ENCODE data around the gene ZNF219. TPM values are rescaled to one million over a fixed set of nuclear protein-coding genes. Genes with fewer than 3 reads are reported as not detected.

Gene ZNF219
- total and polyA plus RNA-seq, 10 of the 15 experiments (the other 5 are each of a cell fraction or from before 2014, with no cell fraction given) = 0.16 to 6.4 (median 1.9) TPM

GRCh38 chr14:21093018-21093417 lies 5.4 kb downstream of the ZNF219 start:
- WGBS (ENCODE audit: insufficient coverage, insufficient replicate concordance, low lambda C conversion rate, missing lambda C conversion rate) = 56% methylated on average over 30 of the region's 36 CpGs
- no peak for FAIRE-seq

More at GRCh38 chr14:21093018-21093417, 5.4 kb downstream of the ZNF219 start:
- ChIA-PET RAD21 (ENCODE audit: unreplicated experiment) (interaction anchor here (1.0 to 3.2 kb wide), 8 partner anchors 10 to 406 kb away, joined by 3 to 51 read pairs (median 9); partner anchors contain the start of genes ARHGEF40 and TMEM253), SMC1A (ENCODE audit: uncharacterized antibody, unreplicated experiment) (interaction anchor here (0.9 to 5.9 kb wide), 7 partner anchors 8 to 79 kb away, joined by 4 to 78 read pairs (median 7); partner anchors contain the start of gene TMEM253), CTCF (interaction anchor here (1.0 to 6.9 kb wide), 16 partner anchors 9 to 87 kb away, joined by 3 to 194 read pairs (median 8); partner anchors contain the start of genes ARHGEF40, RNASE8 and TMEM253), POLR2A (interaction anchor here (0.8 to 1.9 kb wide), 2 partner anchors 9 to 12 kb away, joined by 4 to 5 read pairs; no protein-coding TSS in a partner anchor)
- Histone ChIP-seq H3K27ac (ENCODE audit: control insufficient read depth, insufficient read depth) (no peak overlapping the region), H3K4me2 (ENCODE audit: control insufficient read depth, insufficient read depth) (no peak overlapping the region), H3K4me3 (no peak overlapping the region), H3K4me1 (ENCODE audit: control insufficient read depth, insufficient read depth, low read length) (no peaks in the 10 kb centered on the region), H3K79me2 (ENCODE audit: control insufficient read depth, insufficient read depth, low read length) (no peaks in the 10 kb centered on the region), H3K9ac (ENCODE audit: control insufficient read depth, insufficient read depth, low read length) (no peak overlapping the region), H3K36me3 (ENCODE audit: control insufficient read depth in 2 of 2, insufficient read depth in 2 of 2, low read length in 1 of 2) (no peaks in the 10 kb centered on the region), H3K27me3 (replicated peaks in 1 of 2; ENCODE audit: control insufficient read depth in 2 of 2, insufficient read depth in 2 of 2, low read length in 1 of 2) (peaks cover 0 to 3% of the 10 kb centered on the region in 2 experiments; a peak in 2 of 4 replicates), H2AFZ (ENCODE audit: control insufficient read depth, low read depth, low read length) (no peak overlapping the region), H4K20me1 (ENCODE audit: control insufficient read depth, insufficient read depth) (no peaks in the 10 kb centered on the region), H3K9me3 (replicated peaks; ENCODE audit: control insufficient read depth, insufficient read depth, low read length) (no peaks in the 10 kb centered on the region)
- intact Hi-C loops (cut with micrococcal nuclease; ENCODE audit: unreplicated experiment) (no loop called here), in situ Hi-C loops (cut with MboI) (no loop called here)
- TF ChIP-seq EED (IDR thresholded peaks at IDR 0.05; ENCODE audit: low read depth) (no peak), CHD4 (IDR thresholded peaks at IDR 0.05) (no peak), KLF5 (IDR thresholded peaks at IDR 0.05; ENCODE audit: partially characterized antibody) (no peak), ZNF24 (IDR thresholded peaks at IDR 0.05) (no peak), SMC3 (IDR thresholded peaks at IDR 0.05; ENCODE audit: borderline replicate concordance, low read length) (no peak)
- TF ChIP-seq, protein P1, sequence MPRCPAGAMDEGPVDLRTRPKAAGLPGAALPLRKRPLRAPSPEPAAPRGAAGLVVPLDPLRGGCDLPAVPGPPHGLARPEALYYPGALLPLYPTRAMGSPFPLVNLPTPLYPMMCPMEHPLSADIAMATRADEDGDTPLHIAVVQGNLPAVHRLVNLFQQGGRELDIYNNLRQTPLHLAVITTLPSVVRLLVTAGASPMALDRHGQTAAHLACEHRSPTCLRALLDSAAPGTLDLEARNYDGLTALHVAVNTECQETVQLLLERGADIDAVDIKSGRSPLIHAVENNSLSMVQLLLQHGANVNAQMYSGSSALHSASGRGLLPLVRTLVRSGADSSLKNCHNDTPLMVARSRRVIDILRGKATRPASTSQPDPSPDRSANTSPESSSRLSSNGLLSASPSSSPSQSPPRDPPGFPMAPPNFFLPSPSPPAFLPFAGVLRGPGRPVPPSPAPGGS (IDR thresholded peaks at IDR 0.05; ENCODE audit: borderline replicate concordance, insufficient read depth, low read depth, low read length, poor library complexity, severe bottlenecking) = no peak
- no TSS peak for BruUV-seq (replicated peaks)
- ATAC-seq (no peak), DNase-seq (ENCODE audit: low read depth, low spot score) (no peak)
